ENCODE measurements around the gene NEK6. TPM values are rescaled to one million over a fixed set of nuclear protein-coding genes. Genes with fewer than 3 reads are reported as not detected.

The NEK6 gene
- total and polyA plus RNA-seq, 2 experiments from 2014 or later: 33.5 to 44.7 TPM

GRCh38 chr9:124346347-124347163 is 88.8 kb downstream of the NEK6 start:
- TF ChIP-seq EZH2phosphoT487 (IDR thresholded peaks at IDR 0.05; ENCODE audit: low read depth, severe bottlenecking, unreplicated experiment) (no peak), EZH2 (IDR thresholded peaks at IDR 0.05; ENCODE audit: borderline replicate concordance) (no peak), CTCF (IDR thresholded peaks at IDR 0.05; ENCODE audit: poor library complexity) (no peak)
- H3K9me2 ChIP-seq (replicated peaks; ENCODE audit: insufficient read depth): no peaks in the 10 kb centered on the region
- no peaks in the 10 kb centered on the region for H3K79me2 ChIP-seq
- H3K4me3 ChIP-seq: no peak overlapping the region
- no peak overlapping the region for H3K4me2 ChIP-seq
- H3K36me3 ChIP-seq (replicated peaks; ENCODE audit: insufficient read depth, low read depth): no peaks in the 10 kb centered on the region
- no peaks in the 10 kb centered on the region for H3K9me3 ChIP-seq (ENCODE audit: low read depth)
- no peaks in the 10 kb centered on the region for H3K4me1 ChIP-seq (ENCODE audit: insufficient read depth)
- no peak overlapping the region for H2AFZ ChIP-seq
- 92% methylated on average over 32 of the region's 34 CpGs for WGBS (ENCODE audit: low lambda C conversion rate, missing lambda C conversion rate)
- H3K27ac ChIP-seq: no peak overlapping the region
- no peak for DNase-seq (ENCODE audit: low spot score)
- no peaks in the 10 kb centered on the region for H3K27me3 ChIP-seq
- no peaks in the 10 kb centered on the region for H4K20me1 ChIP-seq (ENCODE audit: insufficient read depth, poor library complexity, severe bottlenecking)

- H4K20me1 ChIP-seq (ENCODE audit: insufficient read depth, poor library complexity, severe bottlenecking): peaks cover 2% of the 10 kb centered on the region
- H3K9me2 ChIP-seq (replicated peaks; ENCODE audit: insufficient read depth): no peaks in the 10 kb centered on the region
- no peak overlapping the region for H3K4me2 ChIP-seq
- H3K79me2 ChIP-seq: no peaks in the 10 kb centered on the region
- no peak overlapping the region for H3K4me3 ChIP-seq
- no peaks in the 10 kb centered on the region for H3K36me3 ChIP-seq (replicated peaks; ENCODE audit: insufficient read depth, low read depth)
- H2AFZ ChIP-seq: no peak overlapping the region
- no peak overlapping the region for H3K27ac ChIP-seq
- WGBS (ENCODE audit: low lambda C conversion rate, missing lambda C conversion rate): 90% methylated on average over 26 of the region's 26 CpGs
- H3K4me1 ChIP-seq (ENCODE audit: insufficient read depth): no peaks in the 10 kb centered on the region
- TF ChIP-seq EZH2 (IDR thresholded peaks at IDR 0.05; ENCODE audit: borderline replicate concordance): no peak
- no peak for TF ChIP-seq EZH2phosphoT487 (IDR thresholded peaks at IDR 0.05; ENCODE audit: low read depth, severe bottlenecking, unreplicated experiment)
- TF ChIP-seq CTCF (IDR thresholded peaks at IDR 0.05; ENCODE audit: poor library complexity): no peak
- DNase-seq (ENCODE audit: low spot score): no peak
- H3K27me3 ChIP-seq: no peaks in the 10 kb centered on the region
- no peaks in the 10 kb centered on the region for H3K9me3 ChIP-seq (ENCODE audit: low read depth)
These were observed 89.6 kb downstream of the NEK6 start for GRCh38 chr9:124347206-124347967.

GRCh38 chr9:124347968-124348358 is 90.2 kb downstream of the NEK6 start:
- Histone ChIP-seq H3K9me3 (ENCODE audit: low read depth) (no peaks in the 10 kb centered on the region), H3K4me2 (no peak overlapping the region), H2AFZ (no peak overlapping the region), H3K36me3 (replicated peaks; ENCODE audit: insufficient read depth, low read depth) (no peaks in the 10 kb centered on the region), H3K4me3 (no peak overlapping the region), H4K20me1 (ENCODE audit: insufficient read depth, poor library complexity, severe bottlenecking) (peaks cover 2% of the 10 kb centered on the region), H3K27me3 (no peaks in the 10 kb centered on the region), H3K9me2 (replicated peaks; ENCODE audit: insufficient read depth) (no peaks in the 10 kb centered on the region), H3K79me2 (no peaks in the 10 kb centered on the region), H3K27ac (no peak overlapping the region), H3K4me1 (ENCODE audit: insufficient read depth) (no peaks in the 10 kb centered on the region)
- no peak for DNase-seq (ENCODE audit: low spot score)
- TF ChIP-seq EZH2 (IDR thresholded peaks at IDR 0.05; ENCODE audit: borderline replicate concordance) (no peak), EZH2phosphoT487 (IDR thresholded peaks at IDR 0.05; ENCODE audit: low read depth, severe bottlenecking, unreplicated experiment) (no peak), CTCF (IDR thresholded peaks at IDR 0.05; ENCODE audit: poor library complexity) (no peak)
- 94% methylated on average over 8 of the region's 8 CpGs for WGBS (ENCODE audit: low lambda C conversion rate, missing lambda C conversion rate)

All from hepatocyte (in vitro differentiated cells).